Astrocyte of the cerebellum (primary cell): ENCODE measurements around the gene SRSF9.

Experiments
- DNase-seq: peaks from one replicate; pipeline ENCODE4 v3.0.0-alpha.2; 2011; ENCODE audit warnings: low read depth
- H3K4me3 ChIP-seq: 2 replicates; pipeline ENCODE4 v1.5.1; 2011; ENCODE audit warnings: mild to moderate bottlenecking, low read depth, low read length, moderate library complexity
- in situ Hi-C: cut with HindIII; loops from 2 replicates; pipeline ENCODE4 v1.10.0; 2017; ENCODE audit warnings: low sequenced_read_pairs
- TF ChIP-seq, protein P1 (sequence below): IDR thresholded peaks from 2 replicates; pipeline ENCODE4 v1.5.1; 2012; ENCODE audit warnings: low read length, low read depth, moderate library complexity, mild to moderate bottlenecking; ENCODE audit errors: missing control alignments

SRSF9 gene

DNA sequence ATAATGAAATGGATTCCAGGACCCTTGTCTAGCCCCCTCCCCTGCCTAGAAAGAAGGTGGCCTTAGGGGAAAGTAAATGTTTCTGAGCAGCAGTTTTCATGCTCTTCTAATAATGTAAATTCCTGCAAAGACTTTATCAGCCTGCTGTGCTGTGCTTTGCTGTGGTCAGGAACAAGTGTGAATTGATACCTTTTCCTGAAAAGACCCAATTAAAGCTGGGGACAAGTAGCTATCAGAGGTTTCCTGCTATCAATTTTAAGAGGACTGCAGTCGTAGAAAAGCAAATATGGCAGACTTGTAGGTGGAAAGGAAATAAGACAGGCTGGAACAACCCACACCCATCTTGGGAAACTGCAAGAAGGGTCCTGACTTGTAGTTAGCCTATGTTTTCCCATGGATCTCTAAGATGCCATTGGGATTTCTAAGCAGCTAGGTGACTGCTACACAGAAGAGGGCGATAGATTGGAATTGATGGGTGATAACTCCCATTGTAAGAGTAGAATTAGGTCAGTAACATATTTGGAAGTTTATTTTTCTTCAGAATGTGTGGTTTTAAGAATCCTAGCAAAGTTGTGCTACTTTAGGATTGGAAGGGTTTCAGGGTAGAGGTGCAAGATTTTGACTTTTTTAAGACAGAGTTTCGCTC is 29.4 kb upstream of the SRSF9 start:
- TF ChIP-seq, protein P1, sequence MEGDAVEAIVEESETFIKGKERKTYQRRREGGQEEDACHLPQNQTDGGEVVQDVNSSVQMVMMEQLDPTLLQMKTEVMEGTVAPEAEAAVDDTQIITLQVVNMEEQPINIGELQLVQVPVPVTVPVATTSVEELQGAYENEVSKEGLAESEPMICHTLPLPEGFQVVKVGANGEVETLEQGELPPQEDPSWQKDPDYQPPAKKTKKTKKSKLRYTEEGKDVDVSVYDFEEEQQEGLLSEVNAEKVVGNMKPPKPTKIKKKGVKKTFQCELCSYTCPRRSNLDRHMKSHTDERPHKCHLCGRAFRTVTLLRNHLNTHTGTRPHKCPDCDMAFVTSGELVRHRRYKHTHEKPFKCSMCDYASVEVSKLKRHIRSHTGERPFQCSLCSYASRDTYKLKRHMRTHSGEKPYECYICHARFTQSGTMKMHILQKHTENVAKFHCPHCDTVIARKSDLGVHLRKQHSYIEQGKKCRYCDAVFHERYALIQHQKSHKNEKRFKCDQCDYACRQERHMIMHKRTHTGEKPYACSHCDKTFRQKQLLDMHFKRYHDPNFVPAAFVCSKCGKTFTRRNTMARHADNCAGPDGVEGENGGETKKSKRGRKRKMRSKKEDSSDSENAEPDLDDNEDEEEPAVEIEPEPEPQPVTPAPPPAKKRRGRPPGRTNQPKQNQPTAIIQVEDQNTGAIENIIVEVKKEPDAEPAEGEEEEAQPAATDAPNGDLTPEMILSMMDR: no peak
- in situ Hi-C loops: loop anchor here (10.0 kb wide), 1 partner anchor 274 kb away; no protein-coding TSS in a partner anchor
- no peak for DNase-seq
- no peak overlapping the region for H3K4me3 ChIP-seq

DNA sequence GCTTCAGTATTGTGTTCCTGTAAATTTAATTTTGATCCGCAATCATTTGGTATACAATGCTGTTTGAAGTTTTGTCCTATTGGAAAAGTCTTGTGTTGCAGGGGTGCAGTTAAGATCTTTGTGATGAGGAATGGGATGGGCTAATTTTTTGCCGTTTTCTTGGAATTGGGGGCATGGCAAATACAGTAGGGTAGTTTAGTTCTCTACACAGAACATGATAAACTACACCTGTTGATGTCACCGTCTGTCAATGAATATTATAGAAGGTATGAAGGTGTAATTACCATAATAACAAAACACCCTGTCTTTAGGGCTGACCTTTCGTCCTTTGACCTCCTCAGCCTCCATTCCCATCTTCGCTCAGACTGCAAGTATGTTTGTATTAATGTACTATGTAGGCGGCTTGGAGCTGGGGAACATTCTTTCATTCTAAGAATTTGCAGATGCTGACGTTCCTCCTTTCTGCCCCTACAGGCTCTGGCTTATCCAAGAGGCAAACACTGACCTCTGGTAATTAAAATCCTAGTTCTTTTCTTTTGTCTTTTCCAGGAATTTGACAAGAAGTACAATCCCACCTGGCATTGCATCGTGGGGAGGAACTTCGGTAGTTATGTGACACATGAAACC is 28.1 kb upstream of the SRSF9 start:
- in situ Hi-C loops: loop anchor here (10.0 kb wide), 1 partner anchor 273 kb away; no protein-coding TSS in a partner anchor
- peak overlapping the region; percentile 96 for H3K4me3 ChIP-seq
- no peak for DNase-seq
- TF ChIP-seq, protein P1: no peak

DNA sequence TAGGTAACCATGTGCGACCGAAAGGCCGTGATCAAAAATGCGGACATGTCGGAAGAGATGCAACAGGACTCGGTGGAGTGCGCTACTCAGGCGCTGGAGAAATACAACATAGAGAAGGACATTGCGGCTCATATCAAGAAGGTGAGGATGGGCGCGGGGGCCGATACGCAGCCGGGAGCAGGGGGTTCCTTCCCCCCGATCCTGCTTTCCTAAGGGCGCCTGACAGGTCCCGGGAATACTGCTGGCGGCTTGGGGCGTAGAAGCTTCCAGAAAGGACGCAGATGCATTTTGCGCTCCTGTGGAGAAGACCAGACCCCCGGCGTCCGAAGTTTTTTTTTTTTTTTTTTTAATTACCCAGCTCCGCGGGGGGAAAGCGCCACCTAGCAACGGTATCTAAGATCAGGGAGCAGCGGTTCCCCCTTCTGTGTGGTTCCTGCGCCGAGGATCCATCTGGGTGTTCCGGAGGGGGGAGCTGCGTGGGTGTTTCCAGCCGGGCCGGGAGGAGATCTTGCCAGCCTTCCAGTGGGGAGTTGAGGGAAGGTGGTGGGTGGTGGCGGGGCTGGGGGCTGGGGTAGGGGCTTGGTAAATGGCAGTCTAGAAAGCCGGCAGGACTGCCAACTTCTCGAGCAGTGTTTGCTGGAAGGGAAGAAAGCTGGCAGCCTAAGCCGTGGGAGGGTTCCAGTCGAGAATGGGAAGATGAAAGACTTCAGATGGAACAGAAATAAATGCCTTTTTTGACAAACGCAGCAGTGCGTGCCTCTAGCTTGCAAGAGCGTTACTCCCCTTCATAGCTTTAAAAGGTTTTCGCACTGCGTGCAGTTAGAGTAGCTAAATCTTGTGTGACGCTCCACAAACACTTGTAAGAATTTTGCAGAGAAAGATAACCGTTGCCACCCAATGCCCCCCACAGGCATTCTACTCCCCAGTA is 27.1 kb upstream of the SRSF9 start:
- no peak for DNase-seq
- peak overlapping the region; percentile 96 for H3K4me3 ChIP-seq
- TF ChIP-seq, protein P1: no peak
- in situ Hi-C loops: loop anchor here (10.0 kb wide), 1 partner anchor 272 kb away; no protein-coding TSS in a partner anchor

DNA sequence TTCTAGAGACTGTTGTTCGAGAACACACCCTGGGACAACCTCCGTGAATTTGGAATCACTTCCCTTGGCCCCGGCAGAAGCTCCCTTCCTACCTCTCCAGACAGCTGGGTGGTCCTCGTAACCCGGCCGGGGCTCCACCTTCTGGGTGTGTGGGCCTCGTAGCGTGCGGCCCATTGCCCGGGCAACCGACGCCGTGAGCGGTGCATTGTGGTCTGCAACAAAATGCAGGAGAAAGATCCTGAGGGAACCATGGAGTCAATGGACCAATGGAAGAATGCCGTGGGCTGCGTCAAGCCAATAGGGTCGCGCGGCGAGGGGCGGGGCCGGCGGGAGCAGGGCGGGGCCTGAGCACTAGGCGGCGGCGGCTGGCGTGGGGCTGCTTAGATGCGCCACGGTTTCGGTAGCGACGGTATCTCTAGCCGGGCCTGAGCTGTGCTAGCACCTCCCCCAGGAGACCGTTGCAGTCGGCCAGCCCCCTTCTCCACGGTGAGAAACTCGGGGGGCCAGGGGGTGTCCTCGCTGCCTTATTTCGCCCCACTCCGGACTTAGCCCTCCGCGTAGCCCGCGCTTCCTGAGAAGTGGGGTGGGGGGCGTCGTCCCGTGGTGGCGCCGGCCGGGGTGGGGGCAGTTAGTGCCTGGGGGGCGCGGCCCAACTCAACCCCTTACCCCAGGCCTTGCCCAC is 26.3 kb upstream of the SRSF9 start, which contains the start of gene DYNLL1:
Gene DYNLL1 (plus strand): TSS at position 383 of the 682 bp plus-strand sequence. CDS start 309 bp downstream, outside the sequence.
- peak within 1 kb of the TSS; percentile 96 for H3K4me3 ChIP-seq
- in situ Hi-C loops: loop anchor here (10.0 kb wide), 1 partner anchor 271 kb away; no protein-coding TSS in a partner anchor
- DNase-seq: peak; percentile 92
- TF ChIP-seq, protein P1: no peak

DNA sequence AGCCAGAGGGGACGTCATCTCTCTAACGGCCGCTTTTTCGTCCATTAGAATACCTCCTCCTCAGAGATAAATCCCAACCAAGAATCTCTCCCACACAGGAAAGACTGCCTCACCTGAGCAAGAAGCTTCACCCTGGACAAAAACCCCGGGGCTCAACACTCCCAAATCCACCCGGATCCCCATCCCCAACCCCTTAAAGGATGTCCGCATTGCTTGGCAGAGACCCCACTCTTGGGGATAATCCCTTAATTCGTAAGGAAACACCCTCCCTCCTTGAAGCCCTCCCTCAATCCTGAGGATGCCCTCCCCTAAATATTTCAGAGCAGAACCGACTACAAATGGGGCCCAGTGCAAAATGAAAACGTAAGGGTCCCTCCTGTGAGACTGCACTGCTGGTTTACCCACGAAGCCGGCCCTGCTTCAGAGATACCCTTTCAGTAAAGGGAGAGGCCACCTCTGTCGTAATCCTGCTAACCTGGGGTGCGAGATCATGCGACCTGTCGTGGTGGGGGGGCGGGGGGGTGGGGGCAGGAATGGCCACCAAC is 25.7 kb upstream of the SRSF9 start:
- H3K4me3 ChIP-seq: peak overlapping the region; percentile 96
- TF ChIP-seq, protein P1: no peak
- DNase-seq: no peak
- in situ Hi-C loops: loop anchor here (10.0 kb wide), 1 partner anchor 270 kb away; no protein-coding TSS in a partner anchor
